ENCODE results near the gene USH2A. TPM values are rescaled to one million over a fixed set of nuclear protein-coding genes. Genes with fewer than 3 reads are reported as not detected.
"Not testable (repeated sequence)": the region's sequence is repeated elsewhere in the genome, so short reads cannot be mapped to it uniquely, and the experiment has no call there.

Gene USH2A
- total RNA-seq, 2 experiments from 2014 or later: not detected

GRCh38 chr1:216356945-216357344, 66.3 kb downstream of the USH2A start:
- H3K27ac Mint-ChIP-seq: no peak overlapping the region
- no peaks in the 10 kb centered on the region for H3K36me3 Mint-ChIP-seq (ENCODE audit: low read depth)
- no peaks in the 10 kb centered on the region for H3K4me1 Mint-ChIP-seq
- H3K4me3 Mint-ChIP-seq: no peak overlapping the region
- H3K9me3 Mint-ChIP-seq: no peaks in the 10 kb centered on the region
- ChIA-PET POLR2A (no interaction called here), CTCF (no interaction called here)
- no peaks in the 10 kb centered on the region for H3K27me3 Mint-ChIP-seq
- no peak for DNase-seq

GRCh38 chr1:216350186-216350585, 73.1 kb downstream of the USH2A start:
- Mint-ChIP-seq H3K4me1 (no peaks in the 10 kb centered on the region), H3K27me3 (no peaks in the 10 kb centered on the region), H3K27ac (no peak overlapping the region), H3K9me3 (peaks cover 5% of the 10 kb centered on the region), H3K4me3 (no peak overlapping the region), H3K36me3 (ENCODE audit: low read depth) (no peaks in the 10 kb centered on the region)
- CTCF ChIA-PET: no interaction called here
- no peak for DNase-seq
- POLR2A ChIA-PET: no interaction called here

GRCh38 chr1:216346526-216346925, 76.7 kb downstream of the USH2A start:
- H3K4me1 Mint-ChIP-seq: no peaks in the 10 kb centered on the region
- H3K36me3 Mint-ChIP-seq (ENCODE audit: low read depth): no peaks in the 10 kb centered on the region
- H3K4me3 Mint-ChIP-seq: no peak overlapping the region
- DNase-seq: no peak
- H3K9me3 Mint-ChIP-seq: peaks cover 5% of the 10 kb centered on the region
- ChIA-PET POLR2A (no interaction called here), CTCF (interaction anchor here (0.6 kb wide), 1 partner anchor 47 kb away, joined by 3 read pairs; no protein-coding TSS in a partner anchor)
- no peaks in the 10 kb centered on the region for H3K27me3 Mint-ChIP-seq
- no peak overlapping the region for H3K27ac Mint-ChIP-seq

- H3K4me3 Mint-ChIP-seq; H3K27ac Mint-ChIP-seq; H3K4me1 Mint-ChIP-seq; H3K36me3 Mint-ChIP-seq (ENCODE audit: low read depth); H3K9me3 Mint-ChIP-seq; CTCF ChIA-PET; DNase-seq; POLR2A ChIA-PET; H3K27me3 Mint-ChIP-seq: not testable (repeated sequence)
These were observed 82.7 kb downstream of the USH2A start for GRCh38 chr1:216340542-216340941.

- no peak overlapping the region for H3K4me3 Mint-ChIP-seq
- POLR2A ChIA-PET: no interaction called here
- no peaks in the 10 kb centered on the region for H3K27me3 Mint-ChIP-seq
- CTCF ChIA-PET: no interaction called here
- no peak for DNase-seq
- peaks cover 6% of the 10 kb centered on the region for H3K9me3 Mint-ChIP-seq
- H3K36me3 Mint-ChIP-seq (ENCODE audit: low read depth): no peaks in the 10 kb centered on the region
- no peaks in the 10 kb centered on the region for H3K4me1 Mint-ChIP-seq
- H3K27ac Mint-ChIP-seq: no peak overlapping the region
These were observed 90.8 kb downstream of the USH2A start for GRCh38 chr1:216332462-216332861.

GRCh38 chr1:216332003-216332402, 91.2 kb downstream of the USH2A start:
- Mint-ChIP-seq H3K27me3 (no peaks in the 10 kb centered on the region), H3K4me3 (no peak overlapping the region), H3K4me1 (no peaks in the 10 kb centered on the region), H3K27ac (no peak overlapping the region), H3K36me3 (ENCODE audit: low read depth) (no peaks in the 10 kb centered on the region), H3K9me3 (peaks cover 6% of the 10 kb centered on the region)
- POLR2A ChIA-PET: no interaction called here
- CTCF ChIA-PET: no interaction called here
- no peak for DNase-seq

GRCh38 chr1:216331211-216331610, 92.0 kb downstream of the USH2A start:
- Mint-ChIP-seq H3K36me3 (ENCODE audit: low read depth) (no peaks in the 10 kb centered on the region), H3K4me1 (no peaks in the 10 kb centered on the region), H3K27ac (no peak overlapping the region), H3K9me3 (peaks cover 6% of the 10 kb centered on the region), H3K27me3 (no peaks in the 10 kb centered on the region), H3K4me3 (no peak overlapping the region)
- DNase-seq: no peak
- ChIA-PET CTCF (no interaction called here), POLR2A (no interaction called here)

GRCh38 chr1:216330262-216330661, 93.0 kb downstream of the USH2A start:
- no peak overlapping the region for H3K4me3 Mint-ChIP-seq
- H3K36me3 Mint-ChIP-seq (ENCODE audit: low read depth): no peaks in the 10 kb centered on the region
- no peak for DNase-seq
- peaks cover 6% of the 10 kb centered on the region for H3K9me3 Mint-ChIP-seq
- ChIA-PET CTCF (no interaction called here), POLR2A (no interaction called here)
- H3K4me1 Mint-ChIP-seq: no peaks in the 10 kb centered on the region
- H3K27ac Mint-ChIP-seq: no peak overlapping the region
- H3K27me3 Mint-ChIP-seq: no peaks in the 10 kb centered on the region

GRCh38 chr1:216325946-216326345, 97.3 kb downstream of the USH2A start:
- DNase-seq: no peak
- CTCF ChIA-PET: no interaction called here
- no peak overlapping the region for H3K4me3 Mint-ChIP-seq
- no peaks in the 10 kb centered on the region for H3K36me3 Mint-ChIP-seq (ENCODE audit: low read depth)
- H3K9me3 Mint-ChIP-seq: peaks cover 3% of the 10 kb centered on the region
- POLR2A ChIA-PET: no interaction called here
- H3K4me1 Mint-ChIP-seq: no peaks in the 10 kb centered on the region
- H3K27me3 Mint-ChIP-seq: no peaks in the 10 kb centered on the region
- H3K27ac Mint-ChIP-seq: no peak overlapping the region

GRCh38 chr1:216325336-216325735, 97.9 kb downstream of the USH2A start:
- ChIA-PET POLR2A (no interaction called here), CTCF (no interaction called here)
- Mint-ChIP-seq H3K4me3 (no peak overlapping the region), H3K27ac (no peak overlapping the region), H3K9me3 (peaks cover 2% of the 10 kb centered on the region), H3K4me1 (no peaks in the 10 kb centered on the region), H3K27me3 (no peaks in the 10 kb centered on the region), H3K36me3 (ENCODE audit: low read depth) (no peaks in the 10 kb centered on the region)
- DNase-seq: no peak

GRCh38 chr1:216323344-216323743, 99.9 kb downstream of the USH2A start:
- CTCF ChIA-PET: no interaction called here
- no peaks in the 10 kb centered on the region for H3K9me3 Mint-ChIP-seq
- POLR2A ChIA-PET: no interaction called here
- DNase-seq: no peak
- no peaks in the 10 kb centered on the region for H3K36me3 Mint-ChIP-seq (ENCODE audit: low read depth)
- no peaks in the 10 kb centered on the region for H3K4me1 Mint-ChIP-seq
- no peak overlapping the region for H3K27ac Mint-ChIP-seq
- no peak overlapping the region for H3K4me3 Mint-ChIP-seq
- no peaks in the 10 kb centered on the region for H3K27me3 Mint-ChIP-seq

GRCh38 chr1:216314379-216315095, 108.7 kb downstream of the USH2A start:
- Mint-ChIP-seq H3K9me3 (peaks cover 6% of the 10 kb centered on the region), H3K4me1 (no peaks in the 10 kb centered on the region), H3K27me3 (no peaks in the 10 kb centered on the region), H3K4me3 (no peak overlapping the region), H3K36me3 (ENCODE audit: low read depth) (no peaks in the 10 kb centered on the region), H3K27ac (no peak overlapping the region)
- ChIA-PET CTCF (no interaction called here), POLR2A (no interaction called here)
- DNase-seq: no peak

GRCh38 chr1:216310776-216311175, 112.5 kb downstream of the USH2A start:
- no peaks in the 10 kb centered on the region for H3K27me3 Mint-ChIP-seq
- H3K27ac Mint-ChIP-seq: no peak overlapping the region
- ChIA-PET CTCF (no interaction called here), POLR2A (no interaction called here)
- no peaks in the 10 kb centered on the region for H3K36me3 Mint-ChIP-seq (ENCODE audit: low read depth)
- H3K4me1 Mint-ChIP-seq: no peaks in the 10 kb centered on the region
- DNase-seq: no peak
- H3K9me3 Mint-ChIP-seq: no peaks in the 10 kb centered on the region
- no peak overlapping the region for H3K4me3 Mint-ChIP-seq

- H3K9me3 Mint-ChIP-seq: no peaks in the 10 kb centered on the region
- DNase-seq: no peak
- ChIA-PET CTCF (no interaction called here), POLR2A (no interaction called here)
- no peaks in the 10 kb centered on the region for H3K36me3 Mint-ChIP-seq (ENCODE audit: low read depth)
- H3K27ac Mint-ChIP-seq: no peak overlapping the region
- H3K4me1 Mint-ChIP-seq: no peaks in the 10 kb centered on the region
- H3K27me3 Mint-ChIP-seq: no peaks in the 10 kb centered on the region
- H3K4me3 Mint-ChIP-seq: no peak overlapping the region
These were observed 116.4 kb downstream of the USH2A start for GRCh38 chr1:216306830-216307229.

Data from activated CD4-positive, alpha-beta T cell treated with anti-CD3 and anti-CD28 coated beads, Interleukin-2, amount 10 ng/mL, durations not matched to agents 7 days and 5 days (primary cell).